C4-2B (cell line): Measurements from ENCODE around the gene CIAO1.

Source experiments
- ZFX ChIP-seq: fragments of 450-650 bp; IDR thresholded peaks from 2 replicates; pipeline ENCODE4 v1.6.1; 2017
- TF ChIP-seq, protein P1 (sequence below): fragments of 450-650 bp; conservative IDR thresholded peaks from 2 replicates; pipeline ENCODE4 v1.5.1; 2017; ENCODE audit warnings: mild to moderate bottlenecking

DNA sequence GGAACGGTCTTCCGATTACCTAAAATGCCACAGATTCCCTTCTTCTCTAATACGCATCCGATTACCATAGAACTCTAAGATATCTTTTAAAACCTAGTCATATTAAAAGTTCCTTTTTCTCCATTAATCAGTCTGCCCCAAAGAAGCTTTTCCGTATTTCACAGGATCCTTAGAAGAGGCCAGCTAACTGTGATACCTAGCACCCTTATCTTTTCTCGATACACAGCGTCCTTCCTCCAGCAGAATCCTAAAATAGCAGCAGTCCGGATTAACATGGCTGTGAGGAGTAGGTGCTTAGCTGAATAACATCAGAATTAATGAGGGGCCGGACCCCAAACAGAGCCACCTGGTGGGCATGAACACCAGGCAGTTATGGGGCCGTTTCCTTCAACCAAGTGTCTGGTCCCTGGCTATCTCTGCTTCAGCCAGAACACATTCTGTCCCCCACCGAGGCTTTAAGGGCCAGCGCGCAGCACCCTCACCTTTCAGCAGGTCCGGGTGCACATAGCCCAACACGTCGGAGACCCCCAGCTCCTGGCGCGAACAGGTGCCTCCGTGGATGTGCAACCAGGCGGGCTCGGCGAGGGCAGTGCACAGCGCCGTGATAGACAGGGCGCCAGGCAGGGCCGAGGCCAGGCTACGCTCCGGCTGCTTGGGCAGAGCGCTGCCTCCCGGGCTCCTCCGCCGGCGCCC, 1.2 kb upstream of the CIAO1 start:
- TF ChIP-seq, protein P1, sequence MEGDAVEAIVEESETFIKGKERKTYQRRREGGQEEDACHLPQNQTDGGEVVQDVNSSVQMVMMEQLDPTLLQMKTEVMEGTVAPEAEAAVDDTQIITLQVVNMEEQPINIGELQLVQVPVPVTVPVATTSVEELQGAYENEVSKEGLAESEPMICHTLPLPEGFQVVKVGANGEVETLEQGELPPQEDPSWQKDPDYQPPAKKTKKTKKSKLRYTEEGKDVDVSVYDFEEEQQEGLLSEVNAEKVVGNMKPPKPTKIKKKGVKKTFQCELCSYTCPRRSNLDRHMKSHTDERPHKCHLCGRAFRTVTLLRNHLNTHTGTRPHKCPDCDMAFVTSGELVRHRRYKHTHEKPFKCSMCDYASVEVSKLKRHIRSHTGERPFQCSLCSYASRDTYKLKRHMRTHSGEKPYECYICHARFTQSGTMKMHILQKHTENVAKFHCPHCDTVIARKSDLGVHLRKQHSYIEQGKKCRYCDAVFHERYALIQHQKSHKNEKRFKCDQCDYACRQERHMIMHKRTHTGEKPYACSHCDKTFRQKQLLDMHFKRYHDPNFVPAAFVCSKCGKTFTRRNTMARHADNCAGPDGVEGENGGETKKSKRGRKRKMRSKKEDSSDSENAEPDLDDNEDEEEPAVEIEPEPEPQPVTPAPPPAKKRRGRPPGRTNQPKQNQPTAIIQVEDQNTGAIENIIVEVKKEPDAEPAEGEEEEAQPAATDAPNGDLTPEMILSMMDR: no peak; the same call in 1 of the 2 replicates
- no peak for TF ChIP-seq ZFX
